ENCODE data around the gene TBL1X. TPM values are rescaled to one million over a fixed set of nuclear protein-coding genes. Genes with fewer than 3 reads are reported as not detected.

TBL1X gene
- polyA plus RNA-seq, 1 donor (not counting 4 experiments of a cell fraction or from before 2014, with no cell fraction given) = 2.2 TPM

DNA sequence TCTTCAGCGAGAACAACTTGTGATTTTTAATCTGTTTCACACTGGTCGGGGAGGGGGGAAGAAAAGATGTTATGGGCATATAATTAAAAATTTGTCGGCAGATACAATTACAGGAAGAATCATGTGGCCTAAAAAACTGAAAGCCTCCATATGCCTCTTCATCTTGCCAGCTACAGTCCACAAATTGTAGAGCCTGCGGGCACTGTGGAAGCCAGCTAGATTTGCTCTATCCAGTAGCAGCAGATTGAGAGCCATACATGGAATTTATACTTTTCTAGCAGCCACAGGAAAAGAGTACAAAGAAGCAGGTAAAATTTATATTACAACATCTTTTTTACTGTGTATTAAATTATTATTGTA lies 147.3 kb downstream of the TBL1X start:
- DNase-seq (ENCODE audit: low read depth, low spot score) = no peak

DNA sequence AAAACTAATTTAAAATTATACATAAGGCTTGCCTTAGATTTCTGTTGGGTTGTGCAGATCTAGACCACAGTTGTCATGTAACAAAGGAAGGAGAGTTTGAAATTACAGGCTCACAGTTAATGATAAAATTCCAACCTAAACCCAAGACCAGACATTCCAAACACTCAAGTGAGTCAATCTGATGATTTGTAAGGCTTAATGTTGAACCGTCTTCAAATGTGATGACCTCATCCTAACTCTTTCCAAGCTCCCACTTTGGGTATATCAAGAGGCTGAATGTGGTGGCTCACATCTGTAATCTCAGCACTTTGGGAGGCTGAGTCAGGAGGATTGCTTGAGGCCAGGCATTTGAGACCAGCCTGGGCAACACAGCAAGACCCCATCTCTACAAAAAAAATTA lies 149.2 kb downstream of the TBL1X start:
- dilution Hi-C loops (cut with MboI; ENCODE audit: extremely low pct_ligation_motif_present, low sequenced_read_pairs) = no loop called here

More for the DNA sequence above, 147.3 kb downstream of the TBL1X start:
- dilution Hi-C loops (cut with MboI; ENCODE audit: extremely low pct_ligation_motif_present, low sequenced_read_pairs) = no loop called here
- H3K9me1 ChIP-seq (ENCODE audit: control insufficient read depth, extremely low read depth, insufficient read depth, low read length) = no peaks in the 10 kb centered on the region
- no peaks in the 10 kb centered on the region for H3K36me3 ChIP-seq (ENCODE audit: control insufficient read depth in 2 of 2, extremely low read depth in 1 of 2, insufficient read depth in 2 of 2, low read length in 2 of 2)
- no peak overlapping the region for H3K4me3 ChIP-seq (ENCODE audit: control insufficient read depth in 2 of 3, extremely low read depth in 1 of 3, insufficient read depth in 2 of 3, low read depth in 1 of 3, low read length in 3 of 3)
- no peak for FAIRE-seq
- no peaks in the 10 kb centered on the region for H3K9me3 ChIP-seq (ENCODE audit: control insufficient read depth, low read depth, low read length)
- no peak overlapping the region for H3K9ac ChIP-seq (ENCODE audit: control insufficient read depth, extremely low read depth, insufficient read depth, low read length)
- no peak for TF ChIP-seq EZH2 (IDR thresholded peaks at IDR 0.05; ENCODE audit: low read length)
- TF ChIP-seq, protein P1, sequence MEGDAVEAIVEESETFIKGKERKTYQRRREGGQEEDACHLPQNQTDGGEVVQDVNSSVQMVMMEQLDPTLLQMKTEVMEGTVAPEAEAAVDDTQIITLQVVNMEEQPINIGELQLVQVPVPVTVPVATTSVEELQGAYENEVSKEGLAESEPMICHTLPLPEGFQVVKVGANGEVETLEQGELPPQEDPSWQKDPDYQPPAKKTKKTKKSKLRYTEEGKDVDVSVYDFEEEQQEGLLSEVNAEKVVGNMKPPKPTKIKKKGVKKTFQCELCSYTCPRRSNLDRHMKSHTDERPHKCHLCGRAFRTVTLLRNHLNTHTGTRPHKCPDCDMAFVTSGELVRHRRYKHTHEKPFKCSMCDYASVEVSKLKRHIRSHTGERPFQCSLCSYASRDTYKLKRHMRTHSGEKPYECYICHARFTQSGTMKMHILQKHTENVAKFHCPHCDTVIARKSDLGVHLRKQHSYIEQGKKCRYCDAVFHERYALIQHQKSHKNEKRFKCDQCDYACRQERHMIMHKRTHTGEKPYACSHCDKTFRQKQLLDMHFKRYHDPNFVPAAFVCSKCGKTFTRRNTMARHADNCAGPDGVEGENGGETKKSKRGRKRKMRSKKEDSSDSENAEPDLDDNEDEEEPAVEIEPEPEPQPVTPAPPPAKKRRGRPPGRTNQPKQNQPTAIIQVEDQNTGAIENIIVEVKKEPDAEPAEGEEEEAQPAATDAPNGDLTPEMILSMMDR (optimal IDR thresholded peaks at IDR 0.05 in 1 of 3, IDR thresholded peaks at IDR 0.05 in 1 of 3, conservative IDR thresholded peaks at IDR 0.05 in 1 of 3; ENCODE audit: extremely low read depth in 1 of 3, insufficient read depth in 2 of 3, low read length in 3 of 3) = no peak
- H3K27ac ChIP-seq (ENCODE audit: control insufficient read depth, insufficient read depth, low read length) = no peak overlapping the region
- H2AFZ ChIP-seq (ENCODE audit: control insufficient read depth, low read length) = no peak overlapping the region
- no peak overlapping the region for H3K4me2 ChIP-seq (ENCODE audit: control insufficient read depth, extremely low read depth, insufficient read depth, low read depth, low read length)
- H3K4me1 ChIP-seq (ENCODE audit: control insufficient read depth, extremely low read depth, insufficient read depth, low read length) = peaks cover 3% of the 10 kb centered on the region
- H3K79me2 ChIP-seq (ENCODE audit: control insufficient read depth, insufficient read depth, low read length) = no peaks in the 10 kb centered on the region
- no peaks in the 10 kb centered on the region for H3K27me3 ChIP-seq (ENCODE audit: control insufficient read depth, extremely low read depth, insufficient read depth, low read length)
- no peaks in the 10 kb centered on the region for H4K20me1 ChIP-seq (ENCODE audit: control insufficient read depth, extremely low read depth, insufficient read depth, low read length)

More for the DNA sequence above, 149.2 kb downstream of the TBL1X start:
- Histone ChIP-seq H3K27me3 (ENCODE audit: control insufficient read depth, extremely low read depth, insufficient read depth, low read length) (no peaks in the 10 kb centered on the region), H3K9ac (ENCODE audit: control insufficient read depth, extremely low read depth, insufficient read depth, low read length) (no peak overlapping the region), H3K79me2 (ENCODE audit: control insufficient read depth, insufficient read depth, low read length) (no peaks in the 10 kb centered on the region), H3K4me2 (ENCODE audit: control insufficient read depth, extremely low read depth, insufficient read depth, low read depth, low read length) (no peak overlapping the region), H3K9me1 (ENCODE audit: control insufficient read depth, extremely low read depth, insufficient read depth, low read length) (no peaks in the 10 kb centered on the region), H3K4me3 (ENCODE audit: control insufficient read depth in 2 of 3, extremely low read depth in 1 of 3, insufficient read depth in 2 of 3, low read depth in 1 of 3, low read length in 3 of 3) (no peak overlapping the region), H4K20me1 (ENCODE audit: control insufficient read depth, extremely low read depth, insufficient read depth, low read length) (no peaks in the 10 kb centered on the region), H3K9me3 (ENCODE audit: control insufficient read depth, low read depth, low read length) (no peaks in the 10 kb centered on the region), H2AFZ (ENCODE audit: control insufficient read depth, low read length) (no peak overlapping the region), H3K4me1 (ENCODE audit: control insufficient read depth, extremely low read depth, insufficient read depth, low read length) (peaks cover 3% of the 10 kb centered on the region), H3K36me3 (ENCODE audit: control insufficient read depth in 2 of 2, extremely low read depth in 1 of 2, insufficient read depth in 2 of 2, low read length in 2 of 2) (no peaks in the 10 kb centered on the region), H3K27ac (ENCODE audit: control insufficient read depth, insufficient read depth, low read length) (no peak overlapping the region)
- no peak for DNase-seq (ENCODE audit: low read depth, low spot score)
- no peak for TF ChIP-seq EZH2 (IDR thresholded peaks at IDR 0.05; ENCODE audit: low read length)
- TF ChIP-seq, protein P1 (optimal IDR thresholded peaks at IDR 0.05 in 1 of 3, IDR thresholded peaks at IDR 0.05 in 1 of 3, conservative IDR thresholded peaks at IDR 0.05 in 1 of 3; ENCODE audit: extremely low read depth in 1 of 3, insufficient read depth in 2 of 3, low read length in 3 of 3) = no peak
- no peak for FAIRE-seq

Data from keratinocyte (primary cell).